GM18526 (cell line): ENCODE data around the gene PHC2.
A peak's percentile ranks its signal among the peaks of the same experiment; 100 is the strongest.

ENCODE experiments used
- POLR2A ChIP-seq: IDR thresholded peaks from 3 replicates; pipeline ENCODE4 v1.6.1; 2011; ENCODE audit not compliant: insufficient read length; ENCODE audit errors: extremely low read depth

Gene PHC2

GRCh38 chr1:33430692-33431593, at the start of gene PHC2:
PHC2 (minus strand) TSS chr1:33431095; CDS start chr1:33375539, 55,556 bp downstream.
- TF ChIP-seq POLR2A: no peak

GRCh38 chr1:33477451-33477850, 46.6 kb upstream of the PHC2 start:
- TF ChIP-seq POLR2A: no peak

- no peak for TF ChIP-seq POLR2A
These were observed 43.0 kb upstream of the PHC2 start for GRCh38 chr1:33473900-33474299.

GRCh38 chr1:33472269-33472980, 41.5 kb upstream of the PHC2 start, which contains the start of gene ZSCAN20:
ZSCAN20 (plus strand) TSS chr1:33472645; CDS start chr1:33479289, 6,644 bp downstream.
- peak; percentile 58 for TF ChIP-seq POLR2A

GRCh38 chr1:33471416-33471815, 40.5 kb upstream of the PHC2 start:
- no peak for TF ChIP-seq POLR2A

GRCh38 chr1:33470495-33471012, 39.7 kb upstream of the PHC2 start:
- no peak for TF ChIP-seq POLR2A

- no peak for TF ChIP-seq POLR2A
These were observed 38.8 kb upstream of the PHC2 start for GRCh38 chr1:33469691-33470090.

GRCh38 chr1:33468967-33469366, 38.1 kb upstream of the PHC2 start:
- TF ChIP-seq POLR2A: no peak

GRCh38 chr1:33468531-33468930, 37.6 kb upstream of the PHC2 start:
- no peak for TF ChIP-seq POLR2A

GRCh38 chr1:33468011-33468410, 37.1 kb upstream of the PHC2 start:
- no peak for TF ChIP-seq POLR2A

- no peak for TF ChIP-seq POLR2A
These were observed 35.3 kb upstream of the PHC2 start for GRCh38 chr1:33466159-33466558.

GRCh38 chr1:33465316-33465715, 34.4 kb upstream of the PHC2 start:
- no peak for TF ChIP-seq POLR2A

- no peak for TF ChIP-seq POLR2A
These were observed 33.7 kb upstream of the PHC2 start for GRCh38 chr1:33464552-33464951.

- no peak for TF ChIP-seq POLR2A
These were observed 31.7 kb upstream of the PHC2 start for GRCh38 chr1:33462405-33463164.
